Stimulated activated CD8-positive, alpha-beta memory T cell treated with anti-CD3 and anti-CD28 coated beads, Interleukin-7, amount 100 ng/mL, for 24 hours (primary cell): ENCODE measurements around the gene HOXA13.

ENCODE experiments used
- DNase-seq: peaks from one replicate; pipeline ENCODE4 v3.0.0-alpha.2; 2020; ENCODE audit warnings: low read depth

Gene HOXA13

DNA sequence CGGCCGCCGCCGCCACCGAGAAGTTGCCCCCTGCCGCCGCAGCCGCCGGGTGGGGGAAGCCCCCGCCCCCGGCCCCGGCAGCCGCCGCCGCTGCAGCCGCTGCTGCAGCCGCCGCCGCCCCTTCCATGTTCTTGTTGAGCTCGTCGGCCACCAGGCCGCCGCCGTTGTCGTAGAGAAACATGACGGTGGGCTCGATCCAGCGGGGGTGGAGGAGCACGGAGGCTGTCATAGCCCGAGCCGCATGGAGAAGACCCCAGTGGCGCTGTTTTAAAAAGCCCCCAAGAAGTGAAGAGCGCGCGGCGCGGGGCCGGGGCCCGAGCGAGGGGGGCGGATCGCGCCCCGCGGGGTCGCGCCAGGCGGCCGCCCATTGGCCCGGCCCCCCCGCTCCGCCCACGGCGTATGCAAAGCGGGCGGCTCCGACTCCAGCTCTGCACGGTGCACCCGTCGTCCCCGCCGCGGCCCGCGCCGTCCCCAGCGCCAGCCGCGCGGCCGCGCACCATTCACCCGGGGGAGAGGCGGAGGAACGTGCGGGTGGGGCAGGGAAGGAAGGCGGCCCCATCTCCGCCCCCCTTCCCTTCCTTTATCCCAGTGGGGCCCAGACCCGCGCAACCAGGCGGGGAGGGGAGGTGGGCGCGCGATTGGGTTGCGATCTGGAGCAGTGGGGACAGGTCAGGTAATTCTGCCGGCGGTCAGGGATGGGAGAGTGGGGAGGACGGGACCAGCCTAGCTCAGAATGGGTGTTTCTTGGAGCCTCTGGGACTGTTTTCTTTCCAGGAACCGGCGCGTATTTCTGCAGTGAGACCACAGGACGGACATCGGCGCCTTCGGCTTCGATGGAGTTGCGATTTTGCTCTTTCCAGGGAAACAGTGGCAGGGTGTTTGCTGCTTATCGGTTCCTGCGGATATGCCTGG, at the start of gene HOXA13:
TSS of gene HOXA13 (minus strand) at position 243 of the 912 bp plus-strand sequence. CDS start at position 229, 14 bp downstream.
- no peak for DNase-seq

DNA sequence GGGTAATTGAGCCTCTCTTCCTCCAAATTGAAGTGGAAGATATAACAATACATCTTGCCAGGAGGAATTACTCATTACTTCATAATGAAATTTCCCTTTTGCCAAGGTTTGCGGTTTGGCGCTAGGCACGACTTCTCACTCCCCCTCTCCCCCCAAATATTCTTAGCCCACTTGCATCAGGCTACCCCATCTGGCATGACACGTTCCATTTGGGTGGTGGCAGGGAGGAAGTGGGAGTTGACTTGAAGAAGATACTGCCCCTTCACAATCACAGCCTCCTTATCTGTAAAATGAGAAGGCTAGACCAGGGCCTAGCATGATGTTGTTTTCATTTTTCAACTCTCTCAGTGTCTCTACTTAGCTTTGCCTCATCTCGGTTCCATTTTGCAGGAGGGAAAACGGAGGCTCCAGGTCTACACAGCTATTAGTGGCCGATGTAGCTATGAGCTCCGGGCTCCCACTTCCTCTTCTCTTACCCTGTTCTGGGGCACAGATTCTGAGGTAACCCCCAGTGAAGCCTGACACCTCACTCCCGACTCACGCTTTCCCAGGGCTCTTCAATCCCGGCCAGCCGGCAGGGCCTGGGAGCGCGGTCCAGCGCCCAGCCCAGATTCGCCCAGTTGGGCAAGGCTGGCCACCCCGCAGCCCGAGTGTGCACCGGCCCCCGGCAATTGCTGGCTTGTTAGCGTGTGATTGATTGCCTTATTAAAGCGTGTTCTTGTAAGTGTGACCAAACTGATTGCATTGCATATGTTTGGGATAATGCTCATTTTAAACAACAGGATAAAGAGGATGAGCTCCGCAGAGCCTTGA, 49.2 kb upstream of the HOXA13 start:
- DNase-seq = no peak

DNA sequence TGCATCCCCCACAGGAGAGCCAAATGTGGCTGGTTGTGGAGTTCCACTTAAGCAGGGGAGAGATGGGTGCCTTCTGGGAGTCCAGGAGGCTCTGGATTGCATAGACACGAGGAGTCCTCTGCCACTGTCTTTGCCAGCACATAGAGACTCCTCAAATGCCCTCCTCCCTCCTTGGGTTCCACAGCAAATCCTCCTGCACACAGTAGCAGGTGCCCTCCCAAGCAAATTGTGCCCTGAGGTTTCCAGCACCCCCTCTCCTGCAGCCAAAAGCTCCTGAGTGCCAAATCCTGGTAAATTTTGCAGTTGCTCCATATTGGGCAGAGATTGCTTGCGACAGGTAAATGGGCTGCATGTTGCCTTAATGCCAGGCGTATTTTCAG, 48.5 kb upstream of the HOXA13 start:
- no peak for DNase-seq

GRCh38 chr7:27247452-27248426, 47.8 kb upstream of the HOXA13 start:
- DNase-seq = no peak

DNA sequence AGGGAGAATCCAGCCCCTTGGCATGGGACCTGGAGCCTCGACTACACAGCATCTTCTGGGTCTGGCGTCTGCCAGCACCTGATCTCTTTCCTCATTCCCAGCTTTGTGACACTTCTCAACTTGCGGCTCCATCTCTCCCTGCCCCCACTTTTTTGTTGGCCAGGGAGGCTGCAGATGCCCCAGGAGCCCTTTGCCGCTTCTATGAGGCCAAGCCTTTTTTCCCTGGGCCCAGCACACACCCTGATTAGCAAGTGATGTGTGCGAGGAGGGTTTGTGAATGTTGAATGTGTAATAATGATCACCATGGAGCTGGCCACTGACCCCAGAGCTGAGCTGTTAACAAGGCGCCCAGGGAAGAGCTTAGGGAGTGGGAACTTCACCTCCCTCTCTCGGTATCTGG, 47.1 kb upstream of the HOXA13 start:
- DNase-seq = no peak

GRCh38 chr7:27245798-27246691, 46.2 kb upstream of the HOXA13 start:
- DNase-seq = no peak

- no peak for DNase-seq
These were observed 45.4 kb upstream of the HOXA13 start for GRCh38 chr7:27245124-27245797.

DNA sequence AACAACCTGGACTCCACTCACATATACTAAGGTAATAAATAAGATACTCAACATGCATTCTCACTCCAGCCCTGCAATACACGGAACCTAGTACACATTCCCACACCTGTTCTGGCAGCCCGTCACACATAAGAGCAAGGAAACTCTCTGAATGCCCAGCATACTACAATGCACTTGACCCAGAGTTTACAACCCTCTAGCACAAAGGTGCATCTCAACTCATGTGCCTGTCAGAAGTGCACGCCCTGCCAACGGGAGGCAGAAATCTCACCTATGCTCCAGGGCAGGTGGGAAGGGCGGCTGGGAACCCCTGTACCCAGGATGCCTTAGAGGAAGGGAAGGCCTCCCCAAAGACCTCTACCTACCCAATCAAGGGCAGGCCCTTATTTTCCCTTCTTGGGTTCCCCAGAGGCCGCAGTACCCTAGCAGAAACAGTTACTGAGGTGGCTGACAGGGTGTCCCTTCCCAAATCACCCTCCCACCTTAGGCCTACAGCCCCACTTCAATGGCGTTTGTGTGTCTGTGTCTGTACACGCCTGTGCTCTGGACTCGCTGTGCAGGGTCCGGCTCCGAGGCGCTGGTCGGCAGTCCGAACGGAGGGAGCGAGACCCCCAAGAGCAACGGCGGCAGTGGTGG, 44.7 kb upstream of the HOXA13 start:
- DNase-seq = no peak

DNA sequence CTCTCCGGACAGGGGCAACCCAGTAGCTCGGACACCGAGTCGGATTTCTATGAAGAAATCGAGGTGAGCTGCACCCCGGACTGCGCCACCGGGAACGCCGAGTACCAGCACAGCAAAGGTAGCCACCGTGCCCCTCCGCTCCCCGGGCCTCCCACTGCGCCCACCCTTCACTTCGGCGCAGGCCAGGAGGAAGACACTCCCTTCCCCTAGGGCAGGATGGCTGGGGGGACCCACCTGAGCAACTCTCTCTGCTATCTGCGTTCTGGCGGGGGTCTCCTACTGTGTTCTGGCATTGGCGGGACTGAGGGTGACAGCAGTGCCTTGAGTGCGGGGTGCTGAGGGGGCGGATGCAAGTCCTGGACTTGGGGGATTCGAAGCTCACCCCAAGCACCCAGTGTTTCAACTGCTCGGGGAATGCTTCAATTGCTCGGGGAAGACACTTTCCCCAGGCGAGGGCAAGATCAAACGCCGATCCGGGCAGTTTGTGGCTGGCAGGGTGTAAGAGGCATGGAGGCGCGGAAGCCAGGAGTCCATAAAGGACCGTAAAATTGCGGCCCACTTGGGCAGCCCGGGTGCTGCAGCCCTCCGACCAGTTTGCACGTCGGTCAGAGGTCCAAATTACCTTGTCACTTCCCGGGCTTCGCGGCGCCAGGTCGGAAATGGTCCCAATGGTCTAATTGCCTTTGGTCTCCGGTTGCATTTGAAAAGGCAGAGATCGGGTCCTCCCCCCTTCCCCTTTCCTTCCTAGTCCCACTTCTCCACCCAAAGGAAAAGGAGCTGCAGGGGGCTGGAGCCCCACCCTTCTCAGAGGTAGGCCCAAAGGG, 43.7 kb upstream of the HOXA13 start:
- no peak for DNase-seq

- DNase-seq = no peak
These were observed 42.9 kb upstream of the HOXA13 start, which contains the start of gene EVX1 for GRCh38 chr7:27242555-27243339. Gene EVX1, plus strand, starts transcription at chr7:27242802. Its CDS starts 229 bp downstream, at chr7:27243031.

- no peak for DNase-seq
These were observed 42.3 kb upstream of the HOXA13 start for GRCh38 chr7:27242154-27242553.

GRCh38 chr7:27241189-27242056, 41.5 kb upstream of the HOXA13 start:
- DNase-seq = no peak

DNA sequence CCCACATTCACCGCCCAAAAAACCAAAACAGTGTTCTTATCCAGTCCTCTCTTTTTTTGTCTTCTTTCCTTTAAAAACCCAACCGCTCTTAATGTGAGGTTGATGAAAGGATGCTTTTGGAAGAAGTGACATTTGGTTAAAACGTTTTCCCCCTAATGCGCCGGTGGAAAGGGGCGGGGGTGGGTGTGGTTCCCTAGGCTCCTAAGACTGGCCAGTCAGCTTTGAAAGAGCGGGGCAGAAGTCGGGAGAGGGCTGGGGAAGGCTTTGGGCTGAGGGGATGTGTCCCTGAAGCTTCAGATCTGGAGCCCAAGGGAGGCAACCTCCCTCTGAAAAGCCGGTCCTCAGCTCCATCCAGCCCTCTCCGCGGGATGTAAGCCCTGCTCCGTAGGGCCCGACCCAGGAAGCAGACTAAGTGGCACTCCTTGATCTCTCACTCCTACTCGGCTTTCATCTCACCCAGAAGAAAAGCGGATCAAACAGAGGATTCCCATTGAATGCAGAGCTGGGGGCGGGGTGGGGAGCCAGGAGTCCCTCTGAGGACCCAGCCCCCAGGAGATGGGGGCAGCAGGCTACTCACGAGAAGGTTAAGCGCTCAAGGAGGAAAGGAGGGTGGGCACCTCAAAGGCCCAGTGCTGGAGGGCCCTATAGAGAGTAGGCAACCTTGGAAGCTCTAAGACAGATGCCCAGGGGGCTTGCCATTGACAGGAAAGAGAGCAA, 40.3 kb upstream of the HOXA13 start:
- DNase-seq = no peak

DNA sequence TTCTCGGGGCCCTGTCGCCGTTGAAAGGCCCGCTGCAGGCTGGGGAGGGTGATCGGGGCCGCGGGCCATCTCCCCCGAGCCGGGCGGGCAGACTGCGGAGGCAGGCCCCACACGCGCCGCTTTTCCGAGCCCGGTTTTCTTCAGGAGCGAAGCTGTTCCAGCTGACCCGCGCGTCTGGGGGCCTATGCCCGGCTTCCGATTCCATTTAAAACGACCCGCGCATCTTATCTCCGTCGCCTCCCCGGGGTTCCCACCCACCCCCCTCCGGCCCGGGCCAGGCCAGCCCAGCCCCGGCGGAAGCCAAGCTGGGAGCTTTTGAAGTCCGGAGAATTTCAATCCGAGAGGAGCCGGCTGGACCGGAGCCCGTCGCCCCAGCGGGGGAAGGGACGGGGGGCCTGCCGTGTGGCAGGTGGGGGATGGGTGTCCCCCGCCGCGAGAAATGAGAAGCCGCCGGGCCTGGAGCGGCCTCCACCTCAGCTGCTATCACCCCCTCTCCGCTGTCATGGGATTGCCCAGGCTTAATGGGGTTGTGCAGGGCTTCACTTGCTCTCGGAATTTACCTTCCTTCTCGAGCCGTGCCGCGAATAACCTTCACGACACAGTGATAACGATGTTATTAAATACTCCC, 39.6 kb upstream of the HOXA13 start:
- DNase-seq = no peak

- DNase-seq = no peak
These were observed 39.1 kb upstream of the HOXA13 start for GRCh38 chr7:27238979-27239386.
